Right hindlimb (tissue), 1 donor: Measurements from ENCODE around the gene NR1I3.
"Not testable (repeated sequence)": the region's sequence is repeated elsewhere in the genome, so short reads cannot be mapped to it uniquely, and the experiment has no call there.

ENCODE experiments used
- DNase-seq: peaks from one replicate; pipeline ENCODE4 v3.0.0-alpha.2; 2018

NR1I3 gene, protein sequence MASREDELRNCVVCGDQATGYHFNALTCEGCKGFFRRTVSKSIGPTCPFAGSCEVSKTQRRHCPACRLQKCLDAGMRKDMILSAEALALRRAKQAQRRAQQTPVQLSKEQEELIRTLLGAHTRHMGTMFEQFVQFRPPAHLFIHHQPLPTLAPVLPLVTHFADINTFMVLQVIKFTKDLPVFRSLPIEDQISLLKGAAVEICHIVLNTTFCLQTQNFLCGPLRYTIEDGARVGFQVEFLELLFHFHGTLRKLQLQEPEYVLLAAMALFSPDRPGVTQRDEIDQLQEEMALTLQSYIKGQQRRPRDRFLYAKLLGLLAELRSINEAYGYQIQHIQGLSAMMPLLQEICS

DNA sequence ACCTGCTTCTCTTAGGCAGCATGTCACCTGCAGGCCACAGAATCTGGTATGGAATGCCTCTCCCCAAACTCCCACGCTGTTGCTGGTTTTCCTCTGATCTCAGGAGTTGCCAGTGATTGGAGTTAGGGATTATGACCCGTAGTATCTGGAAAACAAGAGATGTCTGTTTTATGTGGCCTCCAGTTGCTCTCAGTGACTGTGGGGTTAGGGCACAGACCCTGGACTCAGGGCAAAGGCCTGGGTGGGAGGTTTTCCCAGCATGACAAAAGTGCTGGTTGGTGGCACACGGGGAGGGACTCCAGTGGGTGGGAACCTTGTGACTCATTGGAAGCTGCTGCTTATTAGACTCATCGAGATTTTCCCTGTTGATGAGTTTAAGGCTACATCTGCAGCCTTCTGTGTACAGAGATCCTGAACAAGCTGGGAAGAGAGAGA is at the start of gene NR1I3:
Gene NR1I3, minus strand, starts transcription at position 165 of the 435 bp plus-strand sequence. CDS start 1,638 bp downstream, outside the sequence.
- DNase-seq, result no peak

DNA sequence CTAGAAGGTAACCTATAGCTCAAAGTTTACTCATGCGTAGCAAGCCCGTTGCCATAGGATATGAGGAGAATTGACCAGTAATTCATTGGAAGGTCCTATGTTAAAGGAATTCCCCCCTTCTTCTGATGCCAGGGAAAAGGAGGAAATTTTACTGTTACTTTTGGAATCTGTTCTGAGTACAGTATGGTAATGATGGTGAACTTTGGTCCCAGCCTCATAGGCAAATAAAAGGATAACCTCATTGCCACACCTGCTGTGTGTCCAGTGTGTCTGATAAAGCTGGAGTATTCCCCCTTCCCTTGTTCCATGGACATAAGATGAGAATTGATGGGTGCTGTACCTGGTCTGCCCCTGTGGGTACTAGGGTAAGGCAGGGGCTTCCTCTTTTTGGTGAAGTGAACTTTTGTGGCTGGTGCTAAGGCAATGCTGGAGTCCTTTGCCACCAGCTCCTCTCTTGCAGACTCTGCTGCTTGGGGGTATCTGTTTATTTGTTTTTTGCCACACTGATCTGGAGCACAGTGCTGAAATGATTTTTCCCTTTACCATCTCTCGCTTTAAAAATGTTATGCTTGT is 49.6 kb upstream of the NR1I3 start:
- no peak for DNase-seq

DNA sequence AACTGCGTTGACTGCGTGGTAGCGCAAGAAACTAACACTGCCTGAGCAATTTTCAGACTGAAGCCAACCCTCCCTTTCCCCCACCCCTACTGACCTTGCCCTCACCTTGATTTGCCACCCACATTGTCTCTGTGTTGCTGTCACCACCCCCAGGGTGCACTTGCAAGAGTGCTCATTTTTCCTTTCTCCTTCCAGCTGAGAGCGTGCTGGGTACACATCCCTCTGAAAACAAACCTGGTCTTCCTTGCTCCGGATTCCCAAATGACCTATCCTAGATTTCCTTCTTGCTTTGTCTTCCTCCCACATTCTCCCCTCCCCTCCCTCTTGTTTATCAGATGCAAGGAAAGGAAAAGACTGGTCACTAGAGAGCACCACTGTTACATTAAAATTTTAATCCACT is 47.5 kb upstream of the NR1I3 start:
- no peak for DNase-seq

DNA sequence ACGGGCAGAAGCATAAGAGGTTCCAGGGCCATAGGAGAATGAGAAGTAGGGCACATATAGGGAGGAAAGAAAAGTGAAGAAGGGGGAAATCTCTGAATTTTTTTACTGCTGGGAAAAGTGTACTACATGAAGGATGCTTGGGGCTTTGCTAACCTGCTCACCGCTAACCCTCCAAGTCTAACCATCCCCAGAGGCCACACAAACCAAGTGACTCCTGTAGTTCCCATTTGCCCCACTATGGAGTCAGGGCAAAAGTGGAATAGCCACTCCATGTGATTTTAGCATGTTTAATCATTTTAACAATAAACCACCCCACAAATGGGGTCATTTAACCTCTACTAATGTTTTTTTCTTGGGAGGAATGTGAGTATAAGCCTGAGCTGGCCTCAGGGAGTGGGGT is 47.1 kb upstream of the NR1I3 start:
- no peak for DNase-seq

DNA sequence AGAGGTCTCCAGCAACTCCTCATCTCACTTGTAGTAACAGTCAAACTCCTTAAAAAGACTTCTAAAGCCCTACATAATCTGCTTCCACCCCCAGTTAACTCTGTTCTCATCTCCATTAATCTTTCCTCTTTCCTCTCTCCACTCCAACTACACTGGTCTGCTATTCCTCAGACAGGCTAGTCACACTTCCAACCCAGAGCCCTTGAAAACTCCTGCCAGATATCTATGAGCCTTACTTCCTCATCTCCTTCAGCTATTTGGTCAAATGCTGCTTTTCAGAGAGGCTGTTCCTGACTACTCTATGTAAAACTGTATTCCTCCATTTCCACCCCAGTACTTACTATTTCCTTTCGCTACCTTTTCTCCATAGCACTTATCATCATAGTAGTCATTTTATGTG is 45.0 kb upstream of the NR1I3 start:
- no peak for DNase-seq

DNA sequence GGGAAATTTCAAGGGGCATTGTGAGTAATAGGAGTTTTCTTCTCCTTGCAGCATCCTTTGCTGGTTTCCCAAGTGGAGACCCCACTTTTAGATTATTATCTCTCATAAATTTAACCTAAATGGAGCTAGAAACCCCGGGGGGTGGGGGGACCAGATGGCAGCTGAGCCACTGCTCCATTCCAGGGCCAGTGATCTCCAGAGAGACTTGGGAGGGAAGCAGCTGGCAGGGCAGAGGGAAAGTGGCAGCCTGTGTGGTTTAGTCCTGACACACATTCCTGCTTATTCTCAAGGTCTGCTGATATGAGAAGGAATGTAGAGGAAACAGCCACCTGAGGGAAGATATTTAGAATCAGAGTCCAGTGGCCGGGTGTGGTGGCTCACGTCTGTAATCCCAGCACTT is 36.9 kb upstream of the NR1I3 start:
- DNase-seq, result no peak

DNA sequence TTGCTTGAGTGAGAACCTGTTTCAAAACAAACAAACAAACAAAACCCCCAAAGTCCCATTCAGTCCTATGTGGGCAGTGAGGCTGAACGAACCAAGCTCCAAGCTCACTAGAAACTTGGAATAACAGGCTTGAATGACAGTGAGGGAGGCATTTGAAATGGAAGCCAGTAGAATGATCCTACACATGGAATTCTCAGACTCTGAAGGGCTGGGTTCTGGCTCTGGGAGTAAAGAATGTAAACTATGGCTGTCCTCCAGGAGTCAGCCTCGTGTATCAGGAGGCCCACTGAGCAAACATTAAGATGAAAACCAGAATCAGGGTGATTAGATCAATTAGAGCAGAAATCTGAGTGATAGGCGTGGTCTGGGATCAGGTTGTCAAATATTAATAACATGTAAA is 35.4 kb upstream of the NR1I3 start:
- no peak for DNase-seq

DNA sequence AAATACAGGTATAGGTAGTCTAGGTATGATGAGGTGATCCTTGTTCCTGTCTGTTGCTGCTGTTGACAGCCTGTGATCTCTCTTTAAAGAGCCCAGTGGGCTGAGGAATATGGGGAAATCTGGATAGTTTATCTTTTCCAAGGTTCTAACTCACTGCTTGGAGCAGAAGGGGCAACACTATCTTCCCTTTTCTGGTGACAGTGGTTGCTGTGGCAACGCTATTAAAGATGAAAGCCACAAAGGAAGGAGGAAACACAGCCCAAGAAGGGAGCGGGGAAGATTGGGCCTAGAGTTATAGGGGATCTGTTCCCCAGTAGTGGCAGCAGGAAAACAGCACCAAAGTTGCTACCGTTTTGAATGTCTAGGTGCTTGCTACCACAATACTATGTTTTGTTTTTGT is 29.3 kb upstream of the NR1I3 start:
- DNase-seq, result no peak

DNA sequence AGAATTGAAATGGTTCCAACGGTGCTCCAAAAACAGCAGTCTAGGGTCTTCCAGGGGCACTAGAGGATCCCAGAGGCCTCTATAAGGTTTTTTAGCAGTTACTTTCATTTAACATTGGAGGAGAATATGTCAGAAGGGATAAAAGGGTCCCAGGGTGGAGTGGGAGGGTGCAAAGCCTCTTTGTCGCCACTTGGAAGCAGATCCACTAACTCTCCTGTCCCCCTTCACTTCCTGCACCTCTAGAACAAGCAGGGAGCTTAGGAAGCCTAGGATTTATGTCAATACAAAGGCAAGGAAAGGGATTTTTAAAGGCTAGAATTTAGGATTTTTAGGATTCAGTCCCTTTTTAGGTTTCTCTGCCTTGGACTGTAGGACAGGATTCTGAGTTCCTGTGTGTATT is 28.8 kb upstream of the NR1I3 start:
- DNase-seq, result no peak

DNA sequence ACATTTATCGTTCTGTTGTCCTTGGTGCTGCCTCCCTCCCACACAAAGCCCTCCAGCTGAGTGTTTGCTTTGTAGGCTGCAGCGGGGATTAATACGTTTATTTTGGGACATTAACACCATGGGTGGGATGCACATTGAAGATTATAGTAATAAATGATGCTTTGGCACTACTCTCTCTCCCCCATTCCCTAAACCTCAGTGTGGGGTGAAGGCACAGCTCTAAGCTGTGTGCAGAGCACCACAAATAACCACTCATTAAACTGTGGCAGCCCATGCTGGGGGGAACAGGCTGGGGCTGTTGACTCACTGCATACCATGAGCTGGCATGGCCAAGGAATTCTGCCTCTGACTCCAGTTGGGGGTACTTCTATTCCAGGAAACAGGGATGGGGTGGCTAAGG is 28.2 kb upstream of the NR1I3 start:
- peak; percentile 25 for DNase-seq

DNA sequence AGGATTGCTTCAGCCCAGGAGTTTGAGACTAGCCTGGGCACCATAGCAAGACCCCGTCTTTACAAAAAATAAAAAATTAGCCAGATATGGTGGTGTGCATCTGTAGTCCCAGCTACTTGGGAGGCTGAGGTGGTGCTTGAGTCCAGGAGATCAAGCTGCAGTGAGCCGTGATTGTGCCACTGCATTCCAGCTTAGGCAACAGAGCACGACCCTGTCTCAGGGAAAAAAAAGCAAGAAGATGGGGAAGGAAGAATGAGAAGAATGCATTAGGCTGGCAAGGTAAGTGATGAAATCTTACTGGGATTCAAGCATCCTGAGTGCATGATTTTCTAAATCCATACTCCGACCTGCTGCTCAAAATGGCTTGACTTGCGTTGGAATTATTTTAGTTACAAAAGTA is 27.3 kb upstream of the NR1I3 start:
- DNase-seq, result no peak

DNA sequence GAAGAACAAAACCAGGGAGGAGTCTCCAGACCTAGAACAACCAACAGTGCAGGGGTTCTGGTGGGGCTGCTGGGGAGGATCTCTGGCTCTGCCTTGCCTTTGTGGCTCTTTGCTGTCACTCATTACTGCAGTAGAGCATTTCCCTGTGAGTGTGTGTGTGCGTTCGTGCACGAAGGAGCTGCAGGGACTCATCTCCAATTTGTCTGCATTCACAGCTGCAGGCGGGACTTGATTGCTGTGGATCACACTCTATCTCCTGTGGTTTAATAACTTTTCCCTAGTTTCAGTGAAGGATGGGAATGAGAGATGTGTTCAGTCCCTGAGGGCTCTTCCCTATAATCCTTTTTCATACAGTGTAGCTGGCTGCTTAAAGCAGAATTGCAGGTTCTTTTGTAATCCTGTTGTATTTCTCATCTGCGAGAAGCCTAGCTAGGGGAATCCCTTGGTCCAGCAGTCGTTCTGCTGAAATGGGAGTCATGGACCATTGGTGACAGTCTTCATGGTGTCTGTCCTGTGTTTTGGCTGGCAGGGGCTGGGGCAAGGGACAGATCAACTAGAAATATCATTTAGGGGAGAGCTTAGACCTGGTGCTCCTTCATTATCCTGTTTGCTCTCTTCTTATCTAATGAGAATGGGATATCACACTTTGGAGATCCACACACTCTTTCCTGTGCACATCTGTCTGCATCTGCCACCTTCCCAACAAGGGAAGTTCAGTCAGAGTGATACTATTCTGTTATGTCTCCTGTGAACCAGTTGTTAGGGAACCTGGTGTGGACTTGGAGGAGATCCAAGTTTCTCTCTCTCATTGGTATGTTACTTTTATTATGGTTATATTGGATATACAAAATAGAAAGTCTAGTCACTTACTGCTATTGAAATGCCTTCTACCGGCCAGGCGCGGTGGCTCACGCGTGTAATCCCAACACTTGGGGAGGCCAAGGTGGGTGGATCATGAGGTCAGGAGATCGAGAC is 23.5 kb upstream of the NR1I3 start:
- no peak for DNase-seq

DNA sequence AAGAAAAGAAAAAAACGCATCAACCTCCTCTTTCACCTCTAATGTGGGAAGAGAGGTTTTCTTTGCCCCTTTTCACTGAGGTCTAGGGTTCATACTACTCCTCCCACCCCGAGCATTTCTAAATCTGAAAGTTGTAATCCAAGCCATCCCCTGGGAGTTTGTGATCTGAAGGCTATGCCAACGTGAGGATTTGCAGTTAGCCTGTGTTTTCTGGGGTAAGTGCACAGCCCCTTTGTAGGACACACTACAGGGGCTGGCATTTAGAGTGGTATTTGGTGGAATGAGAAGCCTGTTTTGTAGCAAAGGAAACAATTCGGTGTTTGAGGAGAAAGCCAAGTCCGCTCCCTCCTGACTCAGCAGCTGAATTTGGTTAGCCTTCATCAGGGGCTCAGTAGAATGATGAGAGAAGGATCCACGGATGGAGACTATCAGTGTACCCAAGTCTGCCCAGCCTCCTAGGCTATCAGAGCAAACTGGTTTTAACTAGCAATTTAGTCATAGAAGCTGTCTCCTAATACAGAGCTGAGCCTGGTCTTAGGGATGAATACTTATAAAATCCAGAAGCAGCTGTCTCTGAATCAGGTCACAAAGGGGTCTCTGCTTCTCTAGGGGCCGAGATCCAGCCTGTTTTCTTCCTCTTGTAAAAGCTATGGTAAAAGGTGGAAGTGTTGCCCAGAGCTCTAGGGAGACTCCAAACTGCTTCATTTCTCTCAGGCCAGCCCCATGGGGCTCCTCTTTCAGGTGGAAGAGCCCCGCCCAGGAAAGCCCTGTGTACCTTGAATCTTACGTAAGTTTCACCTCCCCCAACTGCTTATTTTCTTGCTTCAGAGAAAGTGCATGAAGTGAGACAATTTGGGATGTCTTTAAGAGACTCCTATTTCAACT is 22.6 kb upstream of the NR1I3 start:
- DNase-seq, result no peak

DNA sequence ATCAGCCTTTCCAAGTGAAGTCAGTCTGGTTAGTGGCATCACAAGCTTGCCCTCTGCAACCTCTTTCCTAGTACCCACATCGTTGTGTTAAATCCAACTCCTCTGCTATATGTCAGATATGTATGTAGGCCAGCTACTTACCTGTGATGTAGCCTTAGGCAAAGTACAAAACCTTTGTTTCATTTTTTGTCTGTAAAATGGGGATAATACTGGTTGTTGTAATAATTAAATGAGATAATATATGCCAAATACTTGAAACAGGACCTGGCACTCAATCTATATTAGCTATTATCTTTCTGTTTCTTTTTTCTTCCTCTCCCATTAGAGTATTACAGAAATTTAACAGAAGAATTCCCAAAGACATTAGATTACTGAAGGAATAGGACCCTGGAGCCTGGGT is 21.8 kb upstream of the NR1I3 start:
- DNase-seq, result no peak

DNA sequence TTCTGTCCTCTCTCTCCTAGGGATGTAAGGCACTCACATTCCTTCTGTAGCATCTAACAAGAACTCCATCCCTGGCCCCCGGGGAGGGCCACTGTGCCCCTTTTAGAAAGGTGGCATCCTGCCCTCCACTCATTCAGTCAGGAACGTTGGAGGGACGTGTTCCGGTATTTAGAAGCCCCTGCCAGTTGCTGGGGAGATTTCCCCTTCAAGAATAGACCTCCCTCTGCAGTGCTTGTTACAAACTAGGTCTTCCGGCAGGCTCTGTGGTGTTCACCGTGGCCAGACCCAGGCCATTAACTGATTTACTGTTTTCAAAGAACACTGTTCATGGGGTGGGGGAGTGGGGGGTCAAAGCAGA is 21.3 kb upstream of the NR1I3 start:
- no peak for DNase-seq

DNA sequence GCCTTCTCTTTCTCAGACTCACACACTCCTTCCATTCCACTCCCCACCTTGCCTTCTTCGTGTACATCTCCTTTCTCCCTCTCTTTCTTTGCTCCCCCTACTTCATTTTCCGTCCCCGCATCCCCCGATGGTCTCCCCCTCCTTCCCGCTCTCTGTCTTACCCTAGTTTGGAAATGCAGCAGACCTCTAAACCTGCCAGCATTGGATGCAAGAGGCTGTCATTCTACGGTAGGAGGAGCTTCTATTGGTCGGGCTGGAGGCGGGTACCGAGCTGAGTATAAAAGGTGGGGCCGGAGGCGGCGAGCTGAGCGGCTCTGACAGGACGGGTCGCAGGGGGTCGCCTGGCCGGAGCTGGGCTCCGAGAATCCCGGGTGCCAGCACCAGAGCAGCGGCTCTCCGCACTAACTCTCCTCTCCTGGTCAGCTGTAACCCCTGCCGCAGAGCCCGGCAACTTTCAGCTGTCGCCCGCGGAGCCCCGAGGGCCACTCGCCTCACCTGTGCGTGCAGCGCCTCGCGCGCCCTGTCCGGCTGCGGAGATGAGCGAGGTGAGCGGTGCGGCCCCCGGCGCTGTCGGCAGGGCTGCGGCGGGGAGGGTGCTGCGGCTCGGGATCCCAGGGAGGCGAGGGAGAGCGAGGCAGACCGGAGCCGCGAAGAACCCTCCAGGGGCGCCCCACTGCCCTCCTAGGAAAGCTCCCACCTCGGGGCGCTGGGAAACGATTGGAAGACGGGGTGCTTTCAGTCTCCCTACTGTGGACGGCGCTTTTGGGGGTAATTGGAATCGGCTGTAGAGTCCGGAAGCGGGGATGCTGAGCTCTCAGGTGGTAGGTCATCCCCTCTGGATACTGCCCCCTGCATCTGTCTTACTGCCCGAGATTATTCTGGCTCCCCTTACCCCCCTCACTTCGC is 20.7 kb upstream of the NR1I3 start, which contains the start of gene PCP4L1:
Gene PCP4L1, plus strand, starts transcription at position 307 of the 906 bp plus-strand sequence. Its CDS starts 230 bp downstream, at position 537.
- DNase-seq, result peak; percentile 55

DNA sequence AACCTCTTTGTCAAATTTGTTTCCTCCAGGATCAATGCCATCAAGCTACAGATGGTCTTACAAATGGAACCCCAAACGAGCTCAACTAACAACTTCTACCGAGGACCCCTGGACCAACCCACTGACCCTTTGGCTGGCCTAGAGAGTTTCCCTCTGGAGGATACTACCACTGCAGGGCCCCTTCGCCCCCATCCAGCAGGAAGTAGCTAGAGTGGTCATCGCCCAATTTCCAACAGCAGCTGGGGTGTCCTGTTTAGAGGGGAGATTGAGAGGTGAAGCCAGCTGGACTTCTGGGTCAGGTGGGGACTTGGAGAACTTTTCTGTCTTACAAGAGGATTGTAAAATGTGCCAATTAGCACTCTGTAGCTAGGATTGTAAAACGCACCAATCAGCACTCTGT is 19.1 kb upstream of the NR1I3 start:
- not testable (repeated sequence) for DNase-seq

DNA sequence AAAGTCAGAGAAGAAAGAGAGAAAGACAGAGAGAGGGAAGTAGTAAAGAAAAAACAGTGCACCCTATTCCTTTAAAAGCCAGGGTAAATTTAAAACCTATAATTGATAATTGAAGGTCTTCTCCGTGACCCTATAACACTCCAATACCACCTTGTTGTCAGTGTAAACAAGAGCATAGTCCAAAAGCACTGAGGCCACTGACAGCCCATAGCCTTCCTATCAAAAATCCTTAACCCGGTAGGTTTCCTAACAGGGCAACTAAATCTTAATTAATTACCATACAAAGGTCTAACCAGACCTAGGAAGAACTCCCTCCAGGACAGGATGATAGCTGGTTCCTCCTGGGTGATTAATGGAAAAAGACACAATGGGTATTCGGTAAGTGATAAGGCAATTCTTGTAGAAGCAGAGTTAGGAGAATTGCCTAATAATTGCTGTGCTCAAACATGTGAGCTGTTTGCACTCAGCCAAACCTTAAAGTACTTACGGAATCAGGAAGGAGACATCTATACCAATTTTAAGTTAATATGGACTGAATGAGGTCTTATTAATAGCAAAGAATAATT is 18.0 kb upstream of the NR1I3 start:
- DNase-seq, result not testable (repeated sequence)

DNA sequence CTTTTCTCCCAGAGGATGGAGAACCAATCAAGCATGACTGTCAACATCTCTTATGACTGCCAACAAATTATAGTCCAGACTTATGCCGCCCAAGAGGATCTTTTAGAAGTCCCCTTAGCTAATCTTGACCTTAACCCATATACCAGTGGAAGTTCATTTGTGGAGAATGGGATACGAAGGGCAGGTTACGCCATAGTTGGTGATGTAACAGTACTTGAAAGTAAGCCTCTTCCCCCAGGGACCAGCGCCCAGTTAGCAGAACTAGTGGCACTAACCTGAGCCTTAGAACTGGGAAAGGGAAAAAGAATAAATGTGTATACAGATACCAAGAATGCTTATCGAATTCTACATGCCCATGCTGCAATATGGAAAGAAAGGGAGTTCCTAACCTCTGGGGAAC is 17.3 kb upstream of the NR1I3 start:
- DNase-seq, result not testable (repeated sequence)

DNA sequence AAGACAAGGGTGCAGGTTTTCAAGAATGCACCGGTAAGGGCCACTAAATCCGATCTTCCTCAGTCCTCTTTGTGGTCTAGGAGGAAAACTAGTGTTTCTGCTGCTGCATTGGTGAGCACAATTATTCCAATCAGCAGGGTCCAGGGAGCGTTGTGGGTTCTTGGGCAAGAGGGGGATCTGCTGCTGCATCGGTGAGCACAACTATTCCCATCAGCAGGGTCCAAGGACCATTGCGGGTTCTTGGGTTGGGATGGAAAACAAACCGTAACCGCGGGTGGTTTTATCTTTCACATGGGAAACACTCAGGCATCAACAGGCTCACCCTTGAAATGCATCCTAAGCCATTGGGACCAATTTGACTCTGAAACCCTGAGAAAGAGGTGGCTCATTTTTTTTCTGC is 13.6 kb upstream of the NR1I3 start:
- no peak for DNase-seq

DNA sequence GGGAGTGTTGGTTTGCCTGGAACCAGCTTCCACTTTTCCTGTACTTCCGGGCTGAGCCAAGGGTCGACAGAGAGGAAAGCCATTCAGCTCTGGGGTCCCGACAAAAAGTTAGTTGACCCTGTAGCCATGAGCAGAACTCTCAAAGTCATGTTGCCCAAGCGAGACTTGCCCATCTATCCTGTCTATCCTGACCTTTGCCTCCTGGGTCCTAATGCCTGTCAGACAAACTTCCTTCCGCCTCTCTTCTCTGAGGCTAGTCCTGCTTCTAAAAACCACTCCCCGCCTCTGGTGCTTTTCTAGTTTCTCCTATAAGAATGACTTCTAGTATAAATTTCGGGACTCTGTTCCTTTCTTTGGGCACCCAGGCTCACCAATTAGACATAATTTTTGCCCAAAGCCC is 12.8 kb upstream of the NR1I3 start:
- DNase-seq, result no peak
